Mucosa of rectum (tissue), 2 donors: ENCODE results near the gene ZNF135.

Experiments
- H3K27ac ChIP-seq, 2 donors: one replicate each; pipeline ENCODE4 v1.7.0; 2013; ENCODE audit warnings: inconsistent platforms in 2 of 2, low read depth in 2 of 2, low read length in 2 of 2
- H3K27me3 ChIP-seq, 2 donors: one replicate each; pipeline ENCODE4 v1.7.0; 2013; ENCODE audit warnings: low read length in 2 of 2; ENCODE audit not compliant: control insufficient read depth in 2 of 2, insufficient read depth in 2 of 2
- H3K36me3 ChIP-seq, 2 donors: one replicate each; pipeline ENCODE4 v1.7.0; 2013; ENCODE audit warnings: low read length in 2 of 2; ENCODE audit not compliant: control insufficient read depth in 2 of 2, insufficient read depth in 2 of 2
- H3K4me1 ChIP-seq, 2 donors: one replicate each; pipeline ENCODE4 v1.7.0; 2013; ENCODE audit warnings: low read length in 2 of 2, mild to moderate bottlenecking in 1 of 2; ENCODE audit not compliant: control insufficient read depth in 2 of 2, insufficient read depth in 2 of 2
- H3K4me3 ChIP-seq, 2 donors: one replicate each; pipeline ENCODE4 v1.7.0; 2013; ENCODE audit warnings: low read length in 2 of 2
- H3K9ac ChIP-seq, 2 donors: one replicate each; pipeline ENCODE4 v1.7.0; 2013; ENCODE audit warnings: low read length in 2 of 2, low read depth in 1 of 2, mild to moderate bottlenecking in 1 of 2
- H3K9me3 ChIP-seq, 2 donors: one replicate each; pipeline ENCODE4 v1.7.0; 2013; ENCODE audit warnings: low read length in 2 of 2; ENCODE audit not compliant: control insufficient read depth in 2 of 2
- donor health status: healthy.
- donor health status: Normal muscosa, but diverticular disease.

ZNF135 gene

GRCh38 chr19:58033741-58034476 lies 25.2 kb upstream of the ZNF135 start, which contains the start of gene ZSCAN1:
ZSCAN1 (plus strand) TSS chr19:58034025; CDS start chr19:58037837, 3,812 bp downstream.
- Histone ChIP-seq H3K4me1 (no peaks in the 10 kb centered on the region), H3K9ac (no peak within 1 kb of the TSS), H3K36me3 (no peaks in the 10 kb centered on the region), H3K9me3 (peaks cover 0 to 3% of the 10 kb centered on the region in 2 donors), H3K27ac (no peak within 1 kb of the TSS), H3K4me3 (peak within 1 kb of the TSS in 1 of 2 donors; percentile 22), H3K27me3 (no peaks in the 10 kb centered on the region)

- H3K9ac ChIP-seq = no peak overlapping the region
- no peak overlapping the region for H3K4me3 ChIP-seq
- H3K36me3 ChIP-seq = no peaks in the 10 kb centered on the region
- no peak overlapping the region for H3K27ac ChIP-seq
- no peaks in the 10 kb centered on the region for H3K27me3 ChIP-seq
- no peaks in the 10 kb centered on the region for H3K4me1 ChIP-seq
- H3K9me3 ChIP-seq = peaks cover 0 to 3% of the 10 kb centered on the region in 2 donors
Measured at GRCh38 chr19:58034477-58034793, 24.6 kb upstream of the ZNF135 start.

- H3K36me3 ChIP-seq = no peaks in the 10 kb centered on the region
- peaks cover 0 to 3% of the 10 kb centered on the region in 2 donors for H3K9me3 ChIP-seq
- H3K4me1 ChIP-seq = no peaks in the 10 kb centered on the region
- H3K27ac ChIP-seq = no peak overlapping the region
- no peak overlapping the region for H3K4me3 ChIP-seq
- H3K9ac ChIP-seq = no peak overlapping the region
- H3K27me3 ChIP-seq = no peaks in the 10 kb centered on the region
Measured at GRCh38 chr19:58035863-58036262, 23.2 kb upstream of the ZNF135 start.

- Histone ChIP-seq H3K9ac (no peak overlapping the region), H3K27ac (no peak overlapping the region), H3K4me3 (peak overlapping the region in 1 of 2 donors; percentile 23), H3K9me3 (peaks cover 0 to 2% of the 10 kb centered on the region in 2 donors), H3K36me3 (no peaks in the 10 kb centered on the region), H3K27me3 (no peaks in the 10 kb centered on the region), H3K4me1 (no peaks in the 10 kb centered on the region)
Measured at GRCh38 chr19:58037927-58038687, 21.0 kb upstream of the ZNF135 start.

- H3K36me3 ChIP-seq = no peaks in the 10 kb centered on the region
- H3K27me3 ChIP-seq = no peaks in the 10 kb centered on the region
- no peak overlapping the region for H3K4me3 ChIP-seq
- no peaks in the 10 kb centered on the region for H3K4me1 ChIP-seq
- H3K9ac ChIP-seq = no peak overlapping the region
- H3K27ac ChIP-seq = no peak overlapping the region
- peaks cover 0 to 2% of the 10 kb centered on the region in 2 donors for H3K9me3 ChIP-seq
Measured at GRCh38 chr19:58038688-58039204, 20.3 kb upstream of the ZNF135 start.

- Histone ChIP-seq H3K27me3 (no peaks in the 10 kb centered on the region), H3K9ac (no peak overlapping the region), H3K4me1 (no peaks in the 10 kb centered on the region), H3K4me3 (no peak overlapping the region), H3K36me3 (no peaks in the 10 kb centered on the region), H3K27ac (no peak overlapping the region), H3K9me3 (peaks cover 2 to 6% of the 10 kb centered on the region in 2 donors)
Measured at GRCh38 chr19:58040751-58041525, 18.1 kb upstream of the ZNF135 start.

GRCh38 chr19:58042495-58043340 lies 16.4 kb upstream of the ZNF135 start:
- Histone ChIP-seq H3K4me3 (no peak overlapping the region), H3K4me1 (no peaks in the 10 kb centered on the region), H3K9ac (no peak overlapping the region), H3K9me3 (peaks cover 2 to 10% of the 10 kb centered on the region in 2 donors), H3K27me3 (no peaks in the 10 kb centered on the region), H3K36me3 (no peaks in the 10 kb centered on the region), H3K27ac (no peak overlapping the region)

GRCh38 chr19:58044391-58044790 lies 14.7 kb upstream of the ZNF135 start:
- Histone ChIP-seq H3K9ac (no peak overlapping the region), H3K27me3 (no peaks in the 10 kb centered on the region), H3K27ac (no peak overlapping the region), H3K36me3 (no peaks in the 10 kb centered on the region), H3K4me1 (no peaks in the 10 kb centered on the region), H3K4me3 (no peak overlapping the region), H3K9me3 (peaks cover 2 to 10% of the 10 kb centered on the region in 2 donors)

GRCh38 chr19:58044886-58045285 lies 14.2 kb upstream of the ZNF135 start:
- Histone ChIP-seq H3K4me1 (no peaks in the 10 kb centered on the region), H3K27me3 (no peaks in the 10 kb centered on the region), H3K27ac (no peak overlapping the region), H3K4me3 (no peak overlapping the region), H3K36me3 (no peaks in the 10 kb centered on the region), H3K9me3 (peaks cover 2 to 12% of the 10 kb centered on the region in 2 donors), H3K9ac (no peak overlapping the region)
